ENCODE results near the gene ETV6.

GRCh38 chr12:11664101-11664500 lies 14.6 kb downstream of the ETV6 start:
- TF ChIP-seq SNRNP70 (optimal IDR thresholded peaks at IDR 0.05; ENCODE audit: low read depth, low read length) (no peak), USF2 (CRISPR knock-in tag; IDR thresholded peaks at IDR 0.05) (no peak), POU5F1 (IDR thresholded peaks at IDR 0.05; ENCODE audit: borderline replicate concordance, low read depth, low read length, partially characterized antibody) (no peak), IRF9 (tag; IDR thresholded peaks at IDR 0.05) (no peak), CTCF (IDR thresholded peaks at IDR 0.05 in 2 of 3, conservative IDR thresholded peaks at IDR 0.05 in 1 of 3; ENCODE audit: insufficient read depth in 2 of 3, low read depth in 1 of 3, low read length in 3 of 3) (no peak), ZBTB8A (IDR thresholded peaks at IDR 0.05; ENCODE audit: partially characterized antibody) (no peak), E2F6 (IDR thresholded peaks at IDR 0.05; ENCODE audit: borderline replicate concordance in 1 of 2, extremely low read depth in 1 of 2, insufficient read depth in 1 of 2, insufficient read length in 1 of 2, low read depth in 1 of 2, low read length in 1 of 2, poor library complexity in 1 of 2, severe bottlenecking in 1 of 2) (no peak)
